LNCaP clone FGC (cell line): ENCODE measurements around the gene FGF22.

Experiments
- DNase-seq: peaks from one replicate; pipeline ENCODE4 v3.0.0-alpha.2; 2011; ENCODE audit warnings: low read depth
- H3K4me3 ChIP-seq: 2 replicates; pipeline ENCODE4 v1.5.1; 2011; ENCODE audit warnings: mild to moderate bottlenecking, low read depth, low read length, control low read depth
- CTCF ChIP-seq: IDR thresholded peaks from 2 replicates; pipeline ENCODE4 v1.5.1; 2012; ENCODE audit warnings: mild to moderate bottlenecking; ENCODE audit not compliant: control insufficient read depth, insufficient read depth; ENCODE audit errors: extremely low read depth

FGF22 gene

GRCh38 chr19:688214-688613, 48.5 kb downstream of the FGF22 start:
- no peak for TF ChIP-seq CTCF
- no peak overlapping the region for H3K4me3 ChIP-seq
- no peak for DNase-seq

- DNase-seq, result no peak
- no peak for TF ChIP-seq CTCF
- no peak overlapping the region for H3K4me3 ChIP-seq
These were observed 49.3 kb downstream of the FGF22 start for GRCh38 chr19:688992-689391.

- TF ChIP-seq CTCF, result no peak
- DNase-seq, result no peak
- H3K4me3 ChIP-seq, result no peak overlapping the region
These were observed 50.5 kb downstream of the FGF22 start for GRCh38 chr19:690203-690602.
